ENCODE data around the gene RNH1.

DNA sequence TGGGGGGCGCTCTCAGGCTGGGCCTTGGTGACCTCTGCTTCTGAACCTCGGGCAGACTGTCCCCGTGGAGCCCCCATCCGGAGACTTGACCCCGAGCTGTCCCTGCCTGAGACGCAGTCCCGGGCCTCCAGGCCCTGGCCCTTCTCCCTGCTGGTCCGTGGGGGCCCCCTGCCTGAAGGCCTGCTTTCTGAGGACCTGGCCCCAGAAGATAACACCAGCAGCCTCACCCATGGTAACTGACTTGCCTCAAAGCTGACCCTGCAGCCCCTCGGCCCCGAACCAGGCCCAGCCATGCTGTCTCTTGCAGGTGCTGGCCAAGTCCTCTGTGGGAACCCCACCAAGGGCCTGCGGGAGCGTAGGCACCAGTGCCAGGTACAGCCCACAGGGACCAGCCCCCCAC is 44.6 kb upstream of the RNH1 start:
- TF ChIP-seq, protein P1, sequence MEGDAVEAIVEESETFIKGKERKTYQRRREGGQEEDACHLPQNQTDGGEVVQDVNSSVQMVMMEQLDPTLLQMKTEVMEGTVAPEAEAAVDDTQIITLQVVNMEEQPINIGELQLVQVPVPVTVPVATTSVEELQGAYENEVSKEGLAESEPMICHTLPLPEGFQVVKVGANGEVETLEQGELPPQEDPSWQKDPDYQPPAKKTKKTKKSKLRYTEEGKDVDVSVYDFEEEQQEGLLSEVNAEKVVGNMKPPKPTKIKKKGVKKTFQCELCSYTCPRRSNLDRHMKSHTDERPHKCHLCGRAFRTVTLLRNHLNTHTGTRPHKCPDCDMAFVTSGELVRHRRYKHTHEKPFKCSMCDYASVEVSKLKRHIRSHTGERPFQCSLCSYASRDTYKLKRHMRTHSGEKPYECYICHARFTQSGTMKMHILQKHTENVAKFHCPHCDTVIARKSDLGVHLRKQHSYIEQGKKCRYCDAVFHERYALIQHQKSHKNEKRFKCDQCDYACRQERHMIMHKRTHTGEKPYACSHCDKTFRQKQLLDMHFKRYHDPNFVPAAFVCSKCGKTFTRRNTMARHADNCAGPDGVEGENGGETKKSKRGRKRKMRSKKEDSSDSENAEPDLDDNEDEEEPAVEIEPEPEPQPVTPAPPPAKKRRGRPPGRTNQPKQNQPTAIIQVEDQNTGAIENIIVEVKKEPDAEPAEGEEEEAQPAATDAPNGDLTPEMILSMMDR (conservative IDR thresholded peaks at IDR 0.05; ENCODE audit: low read length), result no peak
- no peak for TF ChIP-seq EZH2phosphoT487 (IDR thresholded peaks at IDR 0.05; ENCODE audit: borderline replicate concordance)
